Measurements from ENCODE around the gene DCUN1D2. TPM values are rescaled to one million over a fixed set of nuclear protein-coding genes. Genes with fewer than 3 reads are reported as not detected.

DCUN1D2 gene
- total RNA-seq, 4 donors from 2014 or later: 45.1 to 63.6 (median 56.0) TPM

GRCh38 chr13:113502686-113503085, 12.2 kb upstream of the DCUN1D2 start:
- peaks cover 0 to 68% of the 10 kb centered on the region in 2 donors for H3K36me3 ChIP-seq
- H3K4me1 ChIP-seq: peaks cover 0 to 6% of the 10 kb centered on the region in 2 donors
- H3K9me3 ChIP-seq: no peaks in the 10 kb centered on the region
- H3K27ac ChIP-seq: no peak overlapping the region
- intact Hi-C loops (cut with DNase I; ENCODE audit: low total_unique reads) (no loop called here), in situ Hi-C loops (cut with MboI; ENCODE audit: low sequenced_read_pairs in 4 of 4) (no loop called here)
- no peak overlapping the region for H3K4me3 ChIP-seq
- DNase-seq (no peak), ATAC-seq (no peak)
- no peak for TF ChIP-seq POLR2A (IDR thresholded peaks at IDR 0.05)
- no peaks in the 10 kb centered on the region for H3K27me3 ChIP-seq

- TF ChIP-seq POLR2A (IDR thresholded peaks at IDR 0.05): no peak
- TF ChIP-seq CTCF (IDR thresholded peaks at IDR 0.05 in 4 of 5, conservative IDR thresholded peaks at IDR 0.05 in 1 of 5): no peak
- H3K27ac ChIP-seq: peak overlapping the region in 1 of 4 donors; percentile 26
Measured at GRCh38 chr13:113500530-113501265, 10.2 kb upstream of the DCUN1D2 start.

GRCh38 chr13:113499936-113500335, 9.4 kb upstream of the DCUN1D2 start:
- TF ChIP-seq CTCF (IDR thresholded peaks at IDR 0.05 in 4 of 5, conservative IDR thresholded peaks at IDR 0.05 in 1 of 5) (no peak), POLR2A (IDR thresholded peaks at IDR 0.05) (no peak)
- DNase-seq: no peak
- Histone ChIP-seq H3K27me3 (no peaks in the 10 kb centered on the region), H3K4me1 (peaks cover 0 to 6% of the 10 kb centered on the region in 2 donors), H3K9me3 (no peaks in the 10 kb centered on the region), H3K27ac (no peak overlapping the region), H3K4me3 (no peak overlapping the region), H3K36me3 (peaks cover 0 to 89% of the 10 kb centered on the region in 2 donors)
- in situ Hi-C loops (cut with MboI; ENCODE audit: low sequenced_read_pairs in 4 of 4) (no loop called here), intact Hi-C loops (cut with DNase I; ENCODE audit: low total_unique reads) (no loop called here)
- ATAC-seq: no peak

More at GRCh38 chr13:113500530-113501265, 10.2 kb upstream of the DCUN1D2 start:
- Histone ChIP-seq H3K27me3 (no peaks in the 10 kb centered on the region), H3K4me3 (no peak overlapping the region), H3K9me3 (no peaks in the 10 kb centered on the region), H3K36me3 (peaks cover 0 to 82% of the 10 kb centered on the region in 2 donors), H3K4me1 (peaks cover 0 to 6% of the 10 kb centered on the region in 2 donors)
- intact Hi-C loops (cut with DNase I; ENCODE audit: low total_unique reads) (no loop called here), in situ Hi-C loops (cut with MboI; ENCODE audit: low sequenced_read_pairs in 4 of 4) (no loop called here)
- DNase-seq (no peak), ATAC-seq (peak in 1 of 2 donors; percentile 42)

GRCh38 chr13:113498905-113499304, 8.4 kb upstream of the DCUN1D2 start:
- no peak overlapping the region for H3K27ac ChIP-seq
- no peak overlapping the region for H3K4me3 ChIP-seq
- H3K36me3 ChIP-seq: peaks cover 0 to 79% of the 10 kb centered on the region in 2 donors
- ATAC-seq: no peak
- no peak for DNase-seq
- no peaks in the 10 kb centered on the region for H3K9me3 ChIP-seq
- H3K4me1 ChIP-seq: peaks cover 0 to 10% of the 10 kb centered on the region in 2 donors
- no peaks in the 10 kb centered on the region for H3K27me3 ChIP-seq
- TF ChIP-seq CTCF (IDR thresholded peaks at IDR 0.05 in 4 of 5, conservative IDR thresholded peaks at IDR 0.05 in 1 of 5): no peak
- no peak for TF ChIP-seq POLR2A (IDR thresholded peaks at IDR 0.05)
- in situ Hi-C loops (cut with MboI; ENCODE audit: low sequenced_read_pairs in 4 of 4): no loop called here
- intact Hi-C loops (cut with DNase I; ENCODE audit: low total_unique reads): no loop called here

GRCh38 chr13:113497217-113497616, 6.7 kb upstream of the DCUN1D2 start:
- ATAC-seq (no peak), DNase-seq (no peak)
- in situ Hi-C loops (cut with MboI; ENCODE audit: low sequenced_read_pairs in 4 of 4) (no loop called here), intact Hi-C loops (cut with DNase I; ENCODE audit: low total_unique reads) (no loop called here)
- Histone ChIP-seq H3K27me3 (no peaks in the 10 kb centered on the region), H3K9me3 (no peaks in the 10 kb centered on the region), H3K36me3 (peaks cover 0 to 67% of the 10 kb centered on the region in 2 donors), H3K4me1 (peaks cover 10 to 27% of the 10 kb centered on the region in 2 donors), H3K4me3 (no peak overlapping the region), H3K27ac (no peak overlapping the region)
- no peak for TF ChIP-seq CTCF (IDR thresholded peaks at IDR 0.05 in 4 of 5, conservative IDR thresholded peaks at IDR 0.05 in 1 of 5)
